ENCODE results near the gene PIKFYVE.

DNA sequence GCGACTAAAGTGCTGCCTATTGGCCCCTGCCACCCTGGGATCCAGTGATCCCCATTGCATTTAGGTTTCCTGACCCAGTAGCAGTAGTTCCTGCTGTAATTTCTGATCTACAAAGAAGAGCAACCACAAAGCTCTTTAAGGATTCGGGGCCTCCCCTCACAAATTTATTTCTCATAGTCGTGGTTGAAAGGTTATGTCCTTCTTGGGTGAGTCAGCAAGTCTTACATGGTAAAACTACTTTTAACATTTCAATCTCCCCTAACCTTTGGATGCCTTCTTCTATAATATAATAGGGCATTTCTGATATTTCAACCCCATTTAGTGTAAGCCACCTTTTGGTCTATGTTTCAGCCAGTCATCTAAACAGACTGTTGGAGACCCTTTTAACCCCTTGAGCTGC lies 14.9 kb downstream of the PIKFYVE start:
- TF ChIP-seq, protein P1, sequence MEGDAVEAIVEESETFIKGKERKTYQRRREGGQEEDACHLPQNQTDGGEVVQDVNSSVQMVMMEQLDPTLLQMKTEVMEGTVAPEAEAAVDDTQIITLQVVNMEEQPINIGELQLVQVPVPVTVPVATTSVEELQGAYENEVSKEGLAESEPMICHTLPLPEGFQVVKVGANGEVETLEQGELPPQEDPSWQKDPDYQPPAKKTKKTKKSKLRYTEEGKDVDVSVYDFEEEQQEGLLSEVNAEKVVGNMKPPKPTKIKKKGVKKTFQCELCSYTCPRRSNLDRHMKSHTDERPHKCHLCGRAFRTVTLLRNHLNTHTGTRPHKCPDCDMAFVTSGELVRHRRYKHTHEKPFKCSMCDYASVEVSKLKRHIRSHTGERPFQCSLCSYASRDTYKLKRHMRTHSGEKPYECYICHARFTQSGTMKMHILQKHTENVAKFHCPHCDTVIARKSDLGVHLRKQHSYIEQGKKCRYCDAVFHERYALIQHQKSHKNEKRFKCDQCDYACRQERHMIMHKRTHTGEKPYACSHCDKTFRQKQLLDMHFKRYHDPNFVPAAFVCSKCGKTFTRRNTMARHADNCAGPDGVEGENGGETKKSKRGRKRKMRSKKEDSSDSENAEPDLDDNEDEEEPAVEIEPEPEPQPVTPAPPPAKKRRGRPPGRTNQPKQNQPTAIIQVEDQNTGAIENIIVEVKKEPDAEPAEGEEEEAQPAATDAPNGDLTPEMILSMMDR (IDR thresholded peaks at IDR 0.05): no peak
- TF ChIP-seq POLR2A (IDR thresholded peaks at IDR 0.05): no peak
